Heart right ventricle (tissue), 16 donors: ENCODE results near the gene ENGASE. TPM values are rescaled to one million over a fixed set of nuclear protein-coding genes. Genes with fewer than 3 reads are reported as not detected.

Experiments
- ATAC-seq, 8 donors: fragments of 200-7000 bp; cut with Tn5 transposase; one replicate each; pipeline ENCODE4 v1.9.1; 2020; ENCODE audit warnings: mild to moderate bottlenecking in 8 of 8, moderate library complexity in 8 of 8, moderate number of reproducible peaks in 1 of 8
- DNase-seq, 2 donors: peaks; one replicate each; pipeline ENCODE4 v3.0.0-alpha.2; 2020
- H3K27ac ChIP-seq, 10 donors: fragments of 200-600 bp; sonication (generic) in 2 of 10; one replicate each; pipeline versions ENCODE4 v1.5.0 to v1.8.0; 2020 to 2022; ENCODE audit warnings: mild to moderate bottlenecking in 3 of 10
- H3K27me3 ChIP-seq, 7 donors: fragments of 200-600 bp; one replicate each; pipeline ENCODE4 v1.8.0; 2021 to 2022; ENCODE audit warnings: mild to moderate bottlenecking in 2 of 7
- H3K36me3 ChIP-seq, 9 donors: fragments of 200-600 bp; sonication (generic) in 1 of 9; one replicate each; pipeline versions ENCODE4 v1.5.0 to v1.8.0; 2020 to 2022; ENCODE audit warnings: mild to moderate bottlenecking in 2 of 9
- H3K4me1 ChIP-seq, 9 donors: fragments of 200-600 bp; sonication (generic) in 1 of 9; one replicate each; pipeline versions ENCODE4 v1.5.0 to v1.8.0; 2020 to 2022; ENCODE audit warnings: mild to moderate bottlenecking in 4 of 9
- H3K4me3 ChIP-seq, 10 donors: fragments of 200-600 bp; sonication (generic) in 2 of 10; one replicate each; pipeline versions ENCODE4 v1.5.0 to v1.8.0; 2020 to 2022; ENCODE audit warnings: mild to moderate bottlenecking in 7 of 10, moderate library complexity in 2 of 10
- H3K9me3 ChIP-seq, 11 donors: fragments of 200-600 bp in 10 of 11; sonication (generic) in 2 of 11; one replicate each; pipeline versions ENCODE4 v1.5.0 to v1.8.0; 2013 to 2022; ENCODE audit warnings: mild to moderate bottlenecking in 2 of 11, control low read depth in 1 of 11, moderate library complexity in 1 of 11
- WGBS, 2 donors: extraction: QIAGEN DNeasy Blood & Tissue Kit; methylation state at CpG; one replicate each; pipeline ENCODE4 v1.1.7; 2013; ENCODE audit warnings: inconsistent platforms in 1 of 2; 5-methylcytosine and 5-hydroxymethylcytosine counted together
- intact Hi-C, 10 donors: fragments of 100-400 bp; cut with DNase I; formaldehyde crosslinking; loops; one replicate each; pipeline versions ENCODE4 v1.11.1 to v1.14.2; 2022
- polyA plus RNA-seq, 2 donors: library from polyadenylated mRNA; stranded (reverse); fragments of 200-250 nt; gene quantifications; one replicate each; pipeline ENCODE4 v1.2.3, GENCODE V29; 2013
- total RNA-seq, 10 donors: library from RNA; stranded (reverse); fragmentation: NEBNext Ultra II Directional in 3 of 10; extraction: Animal tissue kit (Norgen Biotek cat#: 25700) in 3 of 10; gene quantifications; one replicate each; pipeline versions ENCODE4 v1.2.1 to v1.2.4, GENCODE V29; 2021 to 2023
- TF ChIP-seq, protein P1 (sequence below), 9 donors: fragments of 200-600 bp; sonication (generic) in 2 of 9; IDR thresholded peaks; one replicate each; pipeline versions ENCODE4 v1.5.0 to v1.8.0; 2021 to 2022; ENCODE audit warnings: antibody characterized with exemption in 9 of 9, mild to moderate bottlenecking in 5 of 9, moderate library complexity in 1 of 9
- donor health status: Arrhythmogenic right ventricular cardiomyopathy.
- donor health status: ischemic (EF 13 %, LVEDD 7.1; RV severe dilation, severe dysfunction).
- donor health status: healthy with polysubstance abuse.
- donor health status: DM: no; HTN: yes; CAD: no.
- donor health status: DM: no; HTN: no; CAD: no.
- donor health status: ischemic (EF 25% LVEDD 6.9; RV normal size, moderate dysfunction).
- donor health status: ischemic (EF 25% LVEDD 5.7; RV mildly dilated, moderate dysfunction).
- donor health status: healthy.
- donor health status: DM: yes; HTN: yes; CAD: no.
- donor health status: Ischemic cardiomyopathy.
- donor health status: ischemic (EF 35%, LVEDD 5.7; RV mildly dilated, moderate dysfunction).
- donor health status: nonischemic (EF 11% LVEDD 7.7; RV severe dilation, severe dysfunction).
- donor health status: DM: yes; HTN: yes; CAD: no.
- donor health status: PGD.
- donor health status: ischemic (EF 29% LVEDD 5.4; RV normal size, mild dysfunction).
- donor health status: nonischemic (EF 23%, LVEDD 6.1; RV moderate dilation, normal function).

ENGASE gene
- total and polyA plus RNA-seq, 12 donors = 9.7 to 54.1 (median 26.6) TPM

GRCh38 chr17:79045001-79045729 is 29.5 kb upstream of the ENGASE start:
- WGBS, 2 donors = 82 to 87% methylated on average over 15 of the region's 15 CpGs
- no peak overlapping the region for H3K4me3 ChIP-seq
- DNase-seq (no peak), ATAC-seq (no peak)
- H3K9me3 ChIP-seq = no peaks in the 10 kb centered on the region
- H3K36me3 ChIP-seq = peaks cover 0 to 27% (median 5%) of the 10 kb centered on the region in 9 donors
- TF ChIP-seq, protein P1, sequence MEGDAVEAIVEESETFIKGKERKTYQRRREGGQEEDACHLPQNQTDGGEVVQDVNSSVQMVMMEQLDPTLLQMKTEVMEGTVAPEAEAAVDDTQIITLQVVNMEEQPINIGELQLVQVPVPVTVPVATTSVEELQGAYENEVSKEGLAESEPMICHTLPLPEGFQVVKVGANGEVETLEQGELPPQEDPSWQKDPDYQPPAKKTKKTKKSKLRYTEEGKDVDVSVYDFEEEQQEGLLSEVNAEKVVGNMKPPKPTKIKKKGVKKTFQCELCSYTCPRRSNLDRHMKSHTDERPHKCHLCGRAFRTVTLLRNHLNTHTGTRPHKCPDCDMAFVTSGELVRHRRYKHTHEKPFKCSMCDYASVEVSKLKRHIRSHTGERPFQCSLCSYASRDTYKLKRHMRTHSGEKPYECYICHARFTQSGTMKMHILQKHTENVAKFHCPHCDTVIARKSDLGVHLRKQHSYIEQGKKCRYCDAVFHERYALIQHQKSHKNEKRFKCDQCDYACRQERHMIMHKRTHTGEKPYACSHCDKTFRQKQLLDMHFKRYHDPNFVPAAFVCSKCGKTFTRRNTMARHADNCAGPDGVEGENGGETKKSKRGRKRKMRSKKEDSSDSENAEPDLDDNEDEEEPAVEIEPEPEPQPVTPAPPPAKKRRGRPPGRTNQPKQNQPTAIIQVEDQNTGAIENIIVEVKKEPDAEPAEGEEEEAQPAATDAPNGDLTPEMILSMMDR (IDR thresholded peaks at IDR 0.05) = no peak
- intact Hi-C loops = loop anchor here in 7 of 10 donors (5.0 to 10.0 kb wide), 4 partner anchors 37 to 350 kb away; no protein-coding TSS in a partner anchor
- H3K4me1 ChIP-seq = peaks cover 15 to 48% (median 32%) of the 10 kb centered on the region in 9 donors
- no peak overlapping the region for H3K27ac ChIP-seq
- no peaks in the 10 kb centered on the region for H3K27me3 ChIP-seq

GRCh38 chr17:79045842-79046196 is 28.8 kb upstream of the ENGASE start:
- TF ChIP-seq, protein P1 (IDR thresholded peaks at IDR 0.05) = peak; percentile 93 to 98 (median 96)
- no peaks in the 10 kb centered on the region for H3K9me3 ChIP-seq
- intact Hi-C loops = loop anchor here in 8 of 10 donors (2.0 to 10.0 kb wide), 6 partner anchors 29 to 349 kb away; partner anchors contain the start of gene ENGASE (in 1 of the 8)
- peaks cover 0 to 32% (median 5%) of the 10 kb centered on the region in 9 donors for H3K36me3 ChIP-seq
- H3K4me1 ChIP-seq = peaks cover 15 to 48% (median 32%) of the 10 kb centered on the region in 9 donors
- DNase-seq = peak; percentile 72 to 80
- ATAC-seq = peak; percentile 27 to 86 (median 69)
- peak overlapping the region in 9 of 10 donors; percentile 33 to 84 (median 69) for H3K27ac ChIP-seq
- H3K4me3 ChIP-seq = peak overlapping the region in 3 of 10 donors; percentile 16 to 22 (median 20)
- no peaks in the 10 kb centered on the region for H3K27me3 ChIP-seq
- WGBS, 2 donors = 2% methylated on average over 11 of the region's 11 CpGs

GRCh38 chr17:79046197-79046915 is 28.3 kb upstream of the ENGASE start:
- Histone ChIP-seq H3K9me3 (no peaks in the 10 kb centered on the region), H3K4me3 (peak overlapping the region in 5 of 10 donors; percentile 11 to 22 (median 19)), H3K27ac (peak overlapping the region; percentile 1 to 84 (median 65)), H3K4me1 (peaks cover 15 to 48% (median 32%) of the 10 kb centered on the region in 9 donors), H3K36me3 (peaks cover 0 to 32% (median 5%) of the 10 kb centered on the region in 9 donors), H3K27me3 (no peaks in the 10 kb centered on the region)
- DNase-seq = peak; percentile 66 to 73
- WGBS, 2 donors = 39 to 42% methylated on average over 25 of the region's 25 CpGs
- TF ChIP-seq, protein P1 (IDR thresholded peaks at IDR 0.05) = peak in 1 of 9 donors; percentile 1
- peak; percentile 21 to 84 (median 77) for ATAC-seq
- intact Hi-C loops = loop anchor here in 8 of 10 donors (2.0 to 10.0 kb wide), 6 partner anchors 28 to 348 kb away; partner anchors contain the start of gene ENGASE (in 1 of the 8)

GRCh38 chr17:79046916-79047280 is 27.7 kb upstream of the ENGASE start:
- Histone ChIP-seq H3K4me1 (peaks cover 15 to 46% (median 32%) of the 10 kb centered on the region in 9 donors), H3K4me3 (peak overlapping the region in 3 of 10 donors; percentile 16 to 22 (median 19)), H3K36me3 (peaks cover 0 to 32% (median 5%) of the 10 kb centered on the region in 9 donors), H3K27me3 (no peaks in the 10 kb centered on the region), H3K27ac (peak overlapping the region; percentile 1 to 84 (median 56)), H3K9me3 (no peaks in the 10 kb centered on the region)
- TF ChIP-seq, protein P1 (IDR thresholded peaks at IDR 0.05) = no peak
- ATAC-seq (peak in 7 of 8 donors; percentile 1 to 73 (median 65)), DNase-seq (peak; percentile 52 to 64)
- WGBS, 2 donors = 50 to 64% methylated on average over 15 of the region's 15 CpGs
- intact Hi-C loops = loop anchor here in 8 of 10 donors (2.0 to 10.0 kb wide), 6 partner anchors 28 to 348 kb away; partner anchors contain the start of gene ENGASE (in 1 of the 8)
